IMR-90 (cell line): Measurements from ENCODE around the gene WNT7B.

Experiments used
- BHLHE40 ChIP-seq: fragments of 150-350 bp; IDR thresholded peaks from 2 replicates; pipeline ENCODE4 v1.6.1; 2016; ENCODE audit warnings: mild to moderate bottlenecking, low read depth, low read length
- CEBPB ChIP-seq: IDR thresholded peaks from 2 replicates; pipeline ENCODE4 v1.6.1; 2012; ENCODE audit warnings: low read depth, low read length, improper control_type of control experiment
- CHD1 ChIP-seq: IDR thresholded peaks from 2 replicates; pipeline ENCODE4 v1.6.1; 2012; ENCODE audit warnings: low read depth, low read length, improper control_type of control experiment
- CTCF ChIP-seq: conservative IDR thresholded peaks from 2 replicates; pipeline ENCODE4 v1.5.1; 2012; ENCODE audit warnings: mild to moderate bottlenecking, low read depth, low read length, improper control_type of control experiment
- FOS ChIP-seq: fragments of 150-350 bp; IDR thresholded peaks from 2 replicates; pipeline ENCODE4 v1.6.1; 2016; ENCODE audit warnings: low read depth, low read length
- MAFK ChIP-seq: IDR thresholded peaks from 2 replicates; pipeline ENCODE4 v1.6.1; 2012; ENCODE audit warnings: low read depth, low read length, improper control_type of control experiment
- MXI1 ChIP-seq: IDR thresholded peaks from 2 replicates; pipeline ENCODE4 v1.6.1; 2012; ENCODE audit warnings: low read depth, mild to moderate bottlenecking, low read length, moderate library complexity, borderline replicate concordance
- POLR2A ChIP-seq: IDR thresholded peaks from 2 replicates; pipeline ENCODE4 v1.6.1; 2012; ENCODE audit warnings: mild to moderate bottlenecking, low read depth, low read length
- RAD21 ChIP-seq: IDR thresholded peaks from 2 replicates; pipeline ENCODE4 v1.6.1; 2012; ENCODE audit warnings: low read length, improper control_type of control experiment
- RCOR1 ChIP-seq: IDR thresholded peaks from 2 replicates; pipeline ENCODE4 v1.6.1; 2012; ENCODE audit warnings: mild to moderate bottlenecking, low read length, improper control_type of control experiment; ENCODE audit not compliant: insufficient replicate concordance
- RFX5 ChIP-seq: IDR thresholded peaks from 2 replicates; pipeline ENCODE4 v1.8.0; 2012; ENCODE audit warnings: low read depth, mild to moderate bottlenecking, low read length, moderate library complexity
- SMC3 ChIP-seq: fragments of 150-350 bp; IDR thresholded peaks from 2 replicates; pipeline ENCODE4 v1.6.1; 2016; ENCODE audit warnings: low read depth, mild to moderate bottlenecking, antibody characterized with exemption, low read length, moderate library complexity
- USF2 ChIP-seq: fragments of 150-350 bp; IDR thresholded peaks from 2 replicates; pipeline ENCODE4 v1.6.1; 2017; ENCODE audit warnings: mild to moderate bottlenecking, antibody characterized with exemption, low read length, low read depth
- TF ChIP-seq, protein P1 (sequence below): fragments of 150-350 bp; IDR thresholded peaks from 2 replicates; pipeline ENCODE4 v1.6.1; 2016; ENCODE audit warnings: low read depth, mild to moderate bottlenecking, low read length, moderate library complexity, borderline replicate concordance

DNA sequence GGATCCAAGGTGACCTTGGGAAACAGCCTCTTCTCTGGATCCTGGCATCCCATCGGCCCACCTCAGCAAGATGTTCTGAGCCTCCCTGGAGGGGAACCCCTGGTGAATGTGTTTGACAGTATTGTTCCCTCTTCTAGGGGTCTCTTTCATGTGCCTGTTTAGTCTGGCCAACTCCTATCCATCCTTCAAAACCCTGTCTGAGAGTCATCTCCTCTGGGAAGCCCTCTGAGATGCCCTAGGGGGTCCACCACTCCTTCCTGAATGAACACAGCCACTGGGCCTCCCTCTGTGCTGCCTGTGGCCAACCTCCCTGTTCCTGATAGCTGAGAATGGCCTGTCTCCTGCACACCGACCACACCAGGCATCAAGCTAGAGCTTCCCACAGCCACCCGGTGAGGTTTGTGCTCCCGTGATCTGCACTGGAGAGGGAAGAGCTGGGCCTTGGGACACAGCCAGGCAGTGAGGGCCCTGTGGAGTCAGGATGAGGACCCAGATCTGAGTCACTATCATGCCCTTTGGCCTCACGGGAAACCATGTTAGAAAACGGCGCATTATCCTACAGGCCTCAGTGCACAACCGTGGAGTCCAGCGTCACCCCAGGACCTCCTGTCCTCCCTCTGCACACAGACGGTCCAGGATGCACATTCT is 8.8 kb downstream of the WNT7B start:
- TF ChIP-seq CTCF (no peak), RCOR1 (no peak), RAD21 (no peak), RFX5 (no peak), BHLHE40 (no peak), POLR2A (no peak), SMC3 (no peak), CHD1 (no peak), MXI1 (no peak), MAFK (no peak), CEBPB (no peak), USF2 (no peak), FOS (no peak)
- TF ChIP-seq, protein P1, sequence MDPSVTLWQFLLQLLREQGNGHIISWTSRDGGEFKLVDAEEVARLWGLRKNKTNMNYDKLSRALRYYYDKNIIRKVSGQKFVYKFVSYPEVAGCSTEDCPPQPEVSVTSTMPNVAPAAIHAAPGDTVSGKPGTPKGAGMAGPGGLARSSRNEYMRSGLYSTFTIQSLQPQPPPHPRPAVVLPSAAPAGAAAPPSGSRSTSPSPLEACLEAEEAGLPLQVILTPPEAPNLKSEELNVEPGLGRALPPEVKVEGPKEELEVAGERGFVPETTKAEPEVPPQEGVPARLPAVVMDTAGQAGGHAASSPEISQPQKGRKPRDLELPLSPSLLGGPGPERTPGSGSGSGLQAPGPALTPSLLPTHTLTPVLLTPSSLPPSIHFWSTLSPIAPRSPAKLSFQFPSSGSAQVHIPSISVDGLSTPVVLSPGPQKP, result no peak
